Smooth muscle cell (in vitro differentiated cells): ENCODE results near the gene MINDY4. TPM values are rescaled to one million over a fixed set of nuclear protein-coding genes. Genes with fewer than 3 reads are reported as not detected.

Source experiments
- DNase-seq: peaks from one replicate; lab custom pipeline; 2025; ENCODE audit not compliant: unreplicated experiment; lab: John Stamatoyannopoulos, UW
- H2AFZ ChIP-seq: fragments of 200-600 bp; sonication (generic); 2 replicates; pipeline ENCODE4 v1.6.0; 2016; ENCODE audit warnings: antibody characterized with exemption, low read depth, mild to moderate bottlenecking
- H3F3A ChIP-seq: fragments of 200-600 bp; sonication (generic); 2 replicates; pipeline ENCODE4 v1.6.0; 2017; ENCODE audit warnings: antibody characterized with exemption, low read depth
- H3K27ac ChIP-seq: fragments of 200-600 bp; sonication (generic); 2 replicates; pipeline ENCODE4 v1.5.1; 2016; ENCODE audit warnings: low read depth, mild to moderate bottlenecking
- H3K27me3 ChIP-seq: fragments of 200-600 bp; sonication (generic); 2 replicates; pipeline ENCODE4 v1.6.1; 2016; ENCODE audit warnings: low read depth, mild to moderate bottlenecking
- H3K36me3 ChIP-seq: fragments of 200-600 bp; sonication (generic); 2 replicates; pipeline ENCODE4 v1.5.1; 2016; ENCODE audit warnings: low read depth
- H3K4me1 ChIP-seq: fragments of 200-600 bp; sonication (generic); 2 replicates; pipeline ENCODE4 v1.5.1; 2016; ENCODE audit warnings: low read depth
- H3K4me2 ChIP-seq: fragments of 200-600 bp; sonication (generic); 2 replicates; pipeline ENCODE4 v1.6.0; 2016; ENCODE audit warnings: mild to moderate bottlenecking
- H3K4me3 ChIP-seq: fragments of 200-600 bp; sonication (generic); 2 replicates; pipeline ENCODE4 v1.5.1; 2016; ENCODE audit warnings: mild to moderate bottlenecking
- H3K79me2 ChIP-seq: fragments of 200-600 bp; sonication (generic); 2 replicates; pipeline ENCODE4 v1.6.0; 2016; ENCODE audit warnings: low read depth, mild to moderate bottlenecking
- H3K9ac ChIP-seq: fragments of 200-600 bp; sonication (generic); 2 replicates; pipeline ENCODE4 v1.6.0; 2016; ENCODE audit warnings: low read depth
- H3K9me3 ChIP-seq: fragments of 200-600 bp; sonication (generic); replicated peaks from 2 replicates; pipeline ENCODE4 v1.5.1; 2016; ENCODE audit warnings: low read depth
- H4K20me1 ChIP-seq: fragments of 200-600 bp; sonication (generic); 2 replicates; pipeline ENCODE4 v1.6.0; 2016; ENCODE audit warnings: low read depth
- CTCF ChIP-seq: fragments of 200-600 bp; sonication (generic); IDR thresholded peaks from 2 replicates; pipeline ENCODE4 v1.5.1; 2017; ENCODE audit warnings: borderline replicate concordance, mild to moderate bottlenecking, antibody characterized with exemption; ENCODE audit not compliant: insufficient read depth, poor library complexity, severe bottlenecking
- WGBS: methylation state at CpG from one replicate; pipeline ENCODE4 v1.1.7; 2016; ENCODE audit warnings: low lambda C conversion rate; 5-methylcytosine and 5-hydroxymethylcytosine counted together
- polyA plus RNA-seq: library from polyadenylated mRNA; unstranded; fragments of >200 nt; fragmentation: Nextera tagmentation; extraction: Ambion mirVana; gene quantifications from 2 replicates; pipeline ENCODE4 v1.2.1, GENCODE V29; 2016
- total RNA-seq: library from RNA; depleted of rRNA; stranded (reverse); fragments of >200 nt; gene quantifications from 2 replicates; pipeline ENCODE4 v1.2.3, GENCODE V29; 2014

The MINDY4 gene
- total and polyA plus RNA-seq, 2 experiments from 2014 or later = 4.9 to 5.3 TPM

DNA sequence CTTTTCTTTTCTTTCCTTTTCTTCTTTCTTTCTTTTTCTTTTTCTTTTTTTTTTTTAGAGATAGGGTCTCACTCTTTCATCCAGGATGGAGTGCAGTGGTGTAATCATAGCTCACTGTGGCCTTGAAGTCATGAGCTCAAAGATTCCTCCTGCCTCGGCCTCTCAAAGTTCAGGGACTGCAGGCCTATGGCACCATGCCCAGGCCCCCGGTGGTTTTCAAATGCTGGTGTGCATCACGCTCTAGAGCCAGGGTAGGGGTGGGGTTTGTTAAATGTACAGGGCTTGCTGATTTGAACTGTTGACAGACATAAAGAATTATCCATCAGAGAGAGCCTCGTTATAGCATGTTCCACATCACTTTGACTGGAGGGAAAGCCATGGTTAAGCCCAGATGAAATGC lies 5.8 kb downstream of the MINDY4 start:
- H3K4me2 ChIP-seq = no peak overlapping the region
- no peaks in the 10 kb centered on the region for H3K9me3 ChIP-seq
- no peaks in the 10 kb centered on the region for H3F3A ChIP-seq
- no peak overlapping the region for H3K4me3 ChIP-seq
- H3K79me2 ChIP-seq = peaks cover 30% of the 10 kb centered on the region
- H3K27me3 ChIP-seq = no peaks in the 10 kb centered on the region
- peaks cover 3% of the 10 kb centered on the region for H4K20me1 ChIP-seq
- WGBS = 84% methylated on average over 4 of the region's 4 CpGs
- no peak overlapping the region for H3K27ac ChIP-seq
- no peak overlapping the region for H2AFZ ChIP-seq
- H3K4me1 ChIP-seq = peaks cover 6% of the 10 kb centered on the region
- no peak overlapping the region for H3K9ac ChIP-seq
- no peak for TF ChIP-seq CTCF
- H3K36me3 ChIP-seq = no peaks in the 10 kb centered on the region
- DNase-seq = no peak

- Histone ChIP-seq H3K4me2 (no peak overlapping the region), H3K9ac (no peak overlapping the region), H2AFZ (no peak overlapping the region), H3F3A (no peaks in the 10 kb centered on the region), H3K4me3 (no peak overlapping the region), H3K27me3 (no peaks in the 10 kb centered on the region), H3K79me2 (peaks cover 18% of the 10 kb centered on the region), H3K9me3 (no peaks in the 10 kb centered on the region), H4K20me1 (peaks cover 3% of the 10 kb centered on the region), H3K4me1 (no peaks in the 10 kb centered on the region), H3K36me3 (peaks cover 10% of the 10 kb centered on the region), H3K27ac (peak overlapping the region; percentile 9)
- TF ChIP-seq CTCF = no peak
- DNase-seq = no peak
- WGBS = 67% methylated on average over 15 of the region's 15 CpGs
These were observed 7.2 kb downstream of the MINDY4 start for GRCh38 chr7:30778255-30779025.

- Histone ChIP-seq H3K4me3 (no peak overlapping the region), H3K27me3 (no peaks in the 10 kb centered on the region), H3K4me2 (no peak overlapping the region), H3K79me2 (peaks cover 11% of the 10 kb centered on the region), H3F3A (no peaks in the 10 kb centered on the region), H3K9ac (no peak overlapping the region), H3K36me3 (peaks cover 14% of the 10 kb centered on the region), H2AFZ (no peak overlapping the region), H3K27ac (no peak overlapping the region), H3K4me1 (no peaks in the 10 kb centered on the region), H3K9me3 (no peaks in the 10 kb centered on the region), H4K20me1 (peaks cover 3% of the 10 kb centered on the region)
- WGBS = 78% methylated on average over 5 of the region's 5 CpGs
- TF ChIP-seq CTCF = no peak
- no peak for DNase-seq
These were observed 8.4 kb downstream of the MINDY4 start for GRCh38 chr7:30779574-30779973.

DNA sequence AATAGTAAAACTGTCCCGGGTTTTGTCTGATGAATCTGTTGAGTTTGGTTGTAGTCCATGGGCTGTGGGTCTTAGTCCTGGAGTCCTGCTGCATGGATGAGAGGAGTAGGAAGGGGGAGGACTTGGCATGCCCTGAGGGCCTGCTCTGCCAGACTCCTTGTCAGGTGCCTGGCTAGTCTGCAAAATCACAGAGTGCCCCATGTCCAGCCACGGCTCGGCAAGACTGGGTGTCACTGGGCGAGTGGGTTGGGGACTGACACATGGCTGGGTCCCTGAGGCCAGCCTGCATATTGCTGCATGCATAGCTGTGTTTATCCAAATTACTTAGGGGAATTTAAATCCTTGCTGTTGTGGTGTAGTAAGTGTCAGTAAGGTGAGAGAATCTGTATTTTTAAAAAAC lies 9.7 kb downstream of the MINDY4 start:
- H2AFZ ChIP-seq = no peak overlapping the region
- no peaks in the 10 kb centered on the region for H3K27me3 ChIP-seq
- peaks cover 14% of the 10 kb centered on the region for H3K36me3 ChIP-seq
- no peak overlapping the region for H3K9ac ChIP-seq
- H3K79me2 ChIP-seq = peaks cover 9% of the 10 kb centered on the region
- no peaks in the 10 kb centered on the region for H3K9me3 ChIP-seq
- H3K4me2 ChIP-seq = no peak overlapping the region
- no peak for TF ChIP-seq CTCF
- no peak for DNase-seq
- no peak overlapping the region for H3K4me3 ChIP-seq
- H3K27ac ChIP-seq = no peak overlapping the region
- WGBS = 91% methylated on average over 4 of the region's 4 CpGs
- H4K20me1 ChIP-seq = peaks cover 3% of the 10 kb centered on the region
- H3K4me1 ChIP-seq = no peaks in the 10 kb centered on the region
- H3F3A ChIP-seq = no peaks in the 10 kb centered on the region
